ENCODE measurements around the gene ZNRF3.
A peak's percentile ranks its signal among the peaks of the same experiment; 100 is the strongest.

ZNRF3 gene

DNA sequence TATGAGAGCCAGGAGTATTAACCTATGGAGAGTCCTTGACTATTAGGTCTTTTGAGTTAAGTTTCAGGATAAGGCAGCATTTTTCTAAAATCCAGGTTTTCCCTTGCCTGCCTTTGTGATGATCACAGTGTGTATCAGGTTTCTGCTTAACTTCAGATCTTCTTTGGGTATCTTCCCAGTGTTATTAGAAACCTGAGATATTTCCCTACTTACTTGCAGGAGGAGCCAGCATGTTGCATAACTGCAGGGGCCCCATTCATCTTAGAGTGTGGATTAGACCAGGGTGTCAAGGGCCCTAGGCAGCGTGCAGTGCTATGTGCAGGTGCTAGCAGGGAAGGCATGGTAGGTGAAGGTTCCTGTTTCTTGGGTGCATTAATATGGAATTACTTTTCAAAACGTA, 69.5 kb downstream of the ZNRF3 start:
- no peak for DNase-seq (ENCODE audit: low spot score)

GRCh38 chr22:28953403-28953802, 70.0 kb downstream of the ZNRF3 start:
- DNase-seq (ENCODE audit: low spot score): no peak

GRCh38 chr22:28953976-28954880, 70.9 kb downstream of the ZNRF3 start:
- DNase-seq (ENCODE audit: low spot score): no peak

- no peak for DNase-seq (ENCODE audit: low spot score)
Observed at GRCh38 chr22:28955817-28956216, 72.4 kb downstream of the ZNRF3 start.

DNA sequence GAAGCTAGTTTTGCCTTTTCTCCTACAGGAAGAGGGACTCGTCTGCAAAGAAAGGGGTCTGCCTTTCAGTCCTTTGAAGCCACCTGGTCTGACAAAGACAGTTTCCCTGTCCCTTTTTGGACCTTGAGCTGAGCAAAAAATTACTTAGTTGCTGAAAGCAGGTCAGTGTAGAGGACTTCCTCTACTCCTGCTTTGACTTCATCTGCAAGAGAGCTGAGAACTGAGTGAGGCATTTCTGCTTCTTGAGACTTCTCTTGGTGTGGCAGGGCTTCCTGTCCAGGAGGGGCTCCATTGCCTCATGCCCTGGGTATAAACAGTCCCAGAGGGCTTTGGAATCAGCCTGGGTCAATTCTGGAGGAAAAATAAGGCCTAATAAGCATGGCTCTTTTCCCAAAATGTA, 73.1 kb downstream of the ZNRF3 start:
- DNase-seq (ENCODE audit: low spot score): no peak

DNA sequence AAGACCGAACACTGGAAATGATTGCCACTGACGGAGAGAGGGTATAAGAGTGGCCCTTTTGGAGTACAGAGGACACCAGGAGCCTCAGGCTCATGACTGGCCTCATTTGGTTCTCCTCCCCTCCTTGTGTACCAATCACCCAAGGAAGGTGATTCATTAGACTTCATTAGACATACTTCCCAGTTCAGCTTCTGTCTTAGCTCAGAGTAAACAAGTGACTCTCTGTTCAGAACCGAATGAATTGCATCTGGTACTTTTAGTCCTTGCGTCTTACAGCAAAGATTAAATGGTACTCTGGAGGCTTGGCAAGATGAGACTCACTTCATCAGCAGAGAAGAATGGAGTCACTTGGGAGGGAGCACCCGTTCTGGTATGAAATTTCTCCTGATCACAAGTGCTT, 75.2 kb downstream of the ZNRF3 start:
- no peak for DNase-seq (ENCODE audit: low spot score)

DNA sequence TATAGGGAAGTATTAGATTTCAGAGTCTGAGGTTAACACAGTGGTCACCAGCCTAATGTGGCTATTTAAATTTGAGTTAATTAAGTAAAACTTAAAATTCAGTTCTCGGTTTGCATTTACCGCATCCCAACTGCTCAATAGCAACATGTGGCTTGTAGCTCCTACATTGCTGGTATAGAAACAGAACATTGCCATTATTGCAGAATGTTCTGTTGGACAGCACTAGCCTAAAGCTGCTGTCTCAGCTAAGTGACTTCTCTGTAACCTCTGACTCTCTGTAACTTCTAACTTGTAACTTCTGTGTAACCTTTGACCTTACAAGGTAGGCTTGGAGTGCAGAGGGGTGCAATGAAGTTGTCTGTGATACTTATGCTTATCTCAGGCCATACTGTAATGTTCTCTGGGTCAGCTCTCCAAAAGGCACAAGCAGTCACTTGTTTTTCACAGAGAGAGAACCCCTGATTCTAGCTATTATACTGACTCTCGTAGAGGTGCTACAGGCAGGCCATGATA, 78.7 kb downstream of the ZNRF3 start:
- no peak for DNase-seq (ENCODE audit: low spot score)

- peak; percentile 80 for DNase-seq (ENCODE audit: low spot score)
Observed at GRCh38 chr22:28963362-28963761, 80.0 kb downstream of the ZNRF3 start.

GRCh38 chr22:28967163-28967665, 83.8 kb downstream of the ZNRF3 start:
- DNase-seq (ENCODE audit: low spot score): no peak

DNA sequence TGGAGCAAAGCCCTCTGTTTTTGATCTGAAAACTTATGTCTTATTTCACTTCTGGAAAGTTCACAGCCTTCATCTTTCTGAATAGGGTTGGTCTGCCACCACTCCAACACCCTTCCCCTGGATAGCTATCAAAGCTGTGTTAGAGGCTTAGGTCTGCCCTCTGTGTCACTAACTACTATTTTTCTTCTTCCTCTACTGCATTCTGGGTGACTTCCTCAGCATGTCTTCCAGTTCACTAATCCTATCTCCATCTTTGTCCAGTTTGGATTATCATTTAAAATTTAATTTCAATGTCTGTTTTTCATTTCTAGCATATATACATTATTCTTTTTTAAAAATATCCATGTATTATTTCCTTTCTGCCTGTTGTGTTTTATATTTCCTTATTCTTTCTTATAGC, 84.6 kb downstream of the ZNRF3 start:
- no peak for DNase-seq (ENCODE audit: low spot score)

DNA sequence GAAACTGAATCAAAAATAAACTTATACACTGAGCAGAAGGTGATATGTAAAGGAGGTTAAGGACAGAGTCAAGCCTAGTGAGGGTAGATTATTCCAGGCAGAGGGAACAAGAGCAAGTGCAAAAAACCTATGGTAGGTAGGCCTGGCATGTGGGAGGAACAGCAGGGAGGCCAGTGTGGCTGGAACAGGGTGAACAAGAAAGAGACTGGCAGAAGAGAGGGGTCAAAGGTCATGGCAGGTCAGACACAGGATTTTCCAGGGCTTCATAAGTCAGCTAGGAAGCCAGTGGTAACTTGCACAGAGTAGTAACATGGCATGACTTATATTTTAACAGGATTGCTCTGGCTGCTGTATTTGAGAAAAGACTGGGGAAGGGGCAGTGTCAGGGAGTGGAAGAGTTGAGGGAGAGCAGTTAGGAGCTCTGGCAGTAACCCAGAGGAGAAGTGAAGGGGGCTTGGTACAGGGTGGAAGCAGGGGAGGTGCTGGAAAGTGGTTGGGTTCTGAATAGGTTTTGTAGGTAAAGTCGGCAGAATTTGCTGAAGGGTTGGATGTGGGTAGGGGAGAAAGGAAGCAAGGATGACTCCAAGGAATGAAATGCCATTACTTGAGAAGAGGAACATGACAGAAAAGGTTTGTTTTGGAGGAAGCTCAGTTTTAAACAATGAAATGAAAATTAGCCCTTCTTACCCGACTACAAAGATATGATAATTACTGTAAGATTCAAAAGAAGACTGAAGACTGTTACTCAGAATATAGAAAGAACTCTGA, 86.2 kb downstream of the ZNRF3 start:
- no peak for DNase-seq (ENCODE audit: low spot score)

DNA sequence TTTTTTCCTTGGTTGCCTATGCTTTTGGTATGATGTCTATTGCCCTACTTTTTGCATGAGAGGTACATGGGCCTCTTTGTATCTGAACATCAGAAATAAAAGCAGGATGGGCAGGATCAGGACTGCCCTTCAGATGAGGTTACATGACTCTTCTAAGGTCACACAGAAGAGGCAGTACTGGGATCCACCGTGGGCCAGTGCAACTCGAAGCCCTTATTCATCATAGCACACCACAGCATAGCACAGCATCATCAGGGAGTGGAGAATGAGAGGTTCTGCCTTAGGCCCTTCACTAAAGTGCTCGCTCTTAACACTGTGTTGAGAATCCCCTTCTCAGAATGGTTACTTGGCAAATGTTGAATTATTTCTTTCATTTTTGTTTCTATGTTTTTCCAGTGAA, 90.0 kb downstream of the ZNRF3 start:
- DNase-seq (ENCODE audit: low spot score): no peak

GRCh38 chr22:28977060-28977459, 93.7 kb downstream of the ZNRF3 start:
- DNase-seq (ENCODE audit: low spot score): no peak

GRCh38 chr22:28977481-28977971, 94.2 kb downstream of the ZNRF3 start:
- DNase-seq (ENCODE audit: low spot score): no peak

DNA sequence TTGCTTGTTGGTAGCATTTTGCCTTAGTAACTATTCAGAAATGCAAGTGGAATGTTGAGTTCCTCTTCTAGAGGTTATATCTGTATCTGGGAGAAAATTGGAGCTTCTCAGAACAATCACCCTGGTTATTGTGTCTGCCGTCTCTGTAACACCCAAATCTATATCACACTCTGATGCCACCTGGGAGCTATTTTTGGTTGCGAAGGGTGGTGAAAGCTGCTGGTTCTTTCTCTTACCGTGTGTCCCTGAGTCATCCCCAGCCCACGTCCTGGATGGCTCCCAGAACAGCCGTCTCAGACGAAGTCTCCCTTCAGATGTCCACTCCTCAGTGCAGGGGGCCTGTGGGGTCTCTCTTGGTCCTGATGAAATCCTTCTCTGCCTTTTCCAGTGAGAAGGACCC, 94.8 kb downstream of the ZNRF3 start:
- DNase-seq (ENCODE audit: low spot score): no peak

DNA sequence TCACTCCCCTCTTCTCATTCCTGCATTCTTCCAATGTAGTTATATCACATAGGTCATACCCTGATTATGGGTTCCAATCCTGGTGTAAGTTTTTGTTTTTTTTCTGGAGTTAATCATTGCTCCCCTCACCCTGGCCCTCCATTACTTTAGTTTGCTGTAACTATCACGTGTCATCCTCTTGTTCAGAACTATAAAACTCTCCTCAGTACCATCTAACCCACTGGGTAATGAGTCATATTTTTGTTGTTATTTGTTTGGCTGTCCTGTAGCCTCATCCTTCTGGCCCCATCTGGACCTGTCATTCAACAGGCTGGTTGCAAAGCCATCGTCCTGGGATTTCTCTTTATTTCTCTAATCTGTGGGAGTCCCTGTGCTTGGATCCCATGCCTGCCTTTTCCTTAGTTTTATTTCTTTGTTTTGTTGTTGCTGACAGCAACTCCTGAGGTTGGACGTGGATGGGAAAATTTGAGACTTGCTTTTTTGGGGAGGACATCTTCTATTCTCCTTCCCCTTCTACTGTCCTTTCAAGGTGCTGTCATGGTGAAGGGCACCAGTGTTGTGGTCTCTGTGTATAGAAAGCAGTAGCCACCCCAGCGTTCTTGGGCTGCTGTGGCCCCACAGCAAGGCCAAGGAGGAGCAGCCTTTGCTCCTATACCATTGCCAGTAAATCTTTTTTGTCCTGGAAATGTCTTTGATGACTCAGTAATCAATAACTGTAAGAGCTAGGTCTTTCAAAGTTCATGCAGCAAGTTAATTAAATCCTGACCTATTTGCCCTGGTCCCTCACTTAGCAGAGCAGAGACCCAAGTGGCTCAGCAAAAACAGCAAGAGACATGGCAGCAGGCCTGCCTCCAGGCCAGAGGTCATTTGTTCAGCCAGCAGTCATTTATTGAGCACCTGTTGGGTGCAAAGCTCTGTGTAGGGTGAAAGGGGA, 95.8 kb downstream of the ZNRF3 start:
- no peak for DNase-seq (ENCODE audit: low spot score)

- DNase-seq (ENCODE audit: low spot score): no peak
Observed at GRCh38 chr22:28980326-28980725, 97.0 kb downstream of the ZNRF3 start.

DNA sequence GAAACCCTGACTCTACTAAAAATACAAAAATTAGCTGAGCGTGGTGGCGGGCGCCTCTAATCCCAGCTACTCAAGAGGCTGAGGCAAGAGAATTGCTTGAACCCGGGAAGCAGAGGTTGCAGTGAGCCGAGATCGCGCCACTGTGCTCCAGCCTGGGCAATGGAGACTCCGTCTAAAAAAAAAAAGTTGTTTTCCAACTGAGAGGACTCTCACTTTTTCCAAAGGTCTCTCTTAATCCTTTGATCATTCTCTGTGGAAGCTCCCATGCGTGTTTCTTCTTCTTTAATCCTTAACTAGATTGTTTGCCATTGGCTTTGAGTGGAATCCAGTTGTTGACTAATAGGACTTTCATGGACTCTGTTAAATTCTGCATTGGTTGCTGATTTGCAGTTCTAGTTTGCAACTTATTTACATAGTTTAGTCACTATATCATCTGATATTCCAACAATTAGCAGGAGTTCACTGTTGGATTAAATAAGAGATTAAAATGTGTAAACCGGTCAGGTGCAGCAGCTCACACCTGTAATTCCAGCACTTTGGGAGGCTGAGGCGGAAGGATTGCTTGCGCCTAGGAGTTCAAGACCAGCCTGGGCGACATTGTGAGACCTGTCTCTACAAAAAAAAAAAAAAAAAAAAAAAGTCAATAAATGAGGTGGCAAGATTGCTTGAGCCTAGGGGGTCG, 98.6 kb downstream of the ZNRF3 start:
- DNase-seq (ENCODE audit: low spot score): no peak

DNA sequence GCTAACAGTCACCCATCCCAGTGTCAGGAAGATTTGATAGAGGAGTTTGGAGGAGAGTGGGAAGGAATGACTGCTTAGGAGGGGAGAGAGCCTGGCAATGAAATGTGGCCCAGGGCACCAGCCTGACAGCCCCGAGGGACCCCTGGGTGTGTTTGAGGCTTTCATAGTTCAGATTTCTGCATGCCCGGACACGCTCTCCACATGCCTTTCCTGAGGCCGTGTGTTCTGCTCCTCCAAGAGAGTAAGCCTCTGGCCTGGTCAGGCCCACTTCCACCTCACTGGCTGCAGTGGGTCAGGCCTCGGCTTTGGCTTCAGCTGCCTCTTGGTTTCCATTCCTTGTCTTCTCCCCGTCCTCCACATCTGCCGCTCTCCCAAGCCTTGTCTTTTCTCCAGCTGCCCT, 99.8 kb downstream of the ZNRF3 start:
- DNase-seq (ENCODE audit: low spot score): peak; percentile 37

DNA sequence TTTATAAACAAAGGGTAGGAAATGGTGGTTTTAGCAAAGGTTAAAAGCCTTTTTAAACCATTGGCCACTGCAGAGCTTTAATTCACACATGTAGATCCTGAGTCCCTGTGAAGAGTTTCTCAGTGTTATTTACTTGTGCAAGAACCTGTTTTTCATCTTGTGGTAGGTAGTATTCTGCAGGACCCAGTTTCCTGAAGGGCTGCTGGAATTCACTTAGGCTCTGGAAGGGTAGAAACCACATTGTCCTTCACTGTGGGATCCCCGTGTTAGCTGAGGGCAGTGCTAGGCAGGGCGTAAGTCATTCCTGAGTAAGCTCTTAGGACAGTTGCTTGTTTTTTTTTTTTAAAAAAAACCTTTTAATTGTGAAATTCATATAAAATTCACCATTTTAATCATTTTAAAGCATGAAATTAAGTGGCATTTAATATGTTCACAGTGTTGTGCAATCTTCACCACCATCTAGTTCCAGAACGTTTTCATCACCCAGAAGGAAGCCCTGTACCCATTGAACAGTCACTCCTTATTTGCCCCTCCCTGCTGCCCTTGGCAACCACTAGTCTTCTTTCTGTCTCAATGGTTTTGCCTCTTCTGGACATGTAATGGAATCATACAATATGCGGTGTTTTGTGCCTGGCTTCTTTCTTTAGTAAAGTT, 100.5 kb downstream of the ZNRF3 start:
- DNase-seq (ENCODE audit: low spot score): no peak

Data from D341Med (cell line).